ENCODE data around the gene NSRP1. TPM values are rescaled to one million over a fixed set of nuclear protein-coding genes. Genes with fewer than 3 reads are reported as not detected.

NSRP1 gene
- total and polyA plus RNA-seq, 2 of the 13 experiments (the other 11 are each of a cell fraction or from before 2014, with no cell fraction given): 7.0 to 14.3 TPM

- Histone ChIP-seq H3K9ac (ENCODE audit: insufficient read depth, low read depth, low read length) (no peak overlapping the region), H2AFZ (ENCODE audit: low read length) (no peak overlapping the region), H3K27me3 (ENCODE audit: control insufficient read depth in 1 of 2, insufficient read depth in 2 of 2, low read length in 2 of 2) (0 out of 5 replicates have a peak, but pooled peaks cover 0 to 1% of the 10 kb centered on the region in 2 experiments), H3K4me3 (replicated peaks in 1 of 3; ENCODE audit: insufficient read depth in 1 of 3, low read depth in 2 of 3, low read length in 3 of 3) (no peak overlapping the region), H3K36me3 (replicated peaks in 1 of 2; ENCODE audit: control insufficient read depth in 1 of 2, insufficient read depth in 2 of 2, low read length in 2 of 2) (no peaks in the 10 kb centered on the region), H3K4me2 (ENCODE audit: low read depth, low read length) (no peak overlapping the region), H3K27ac (ENCODE audit: extremely low read length, insufficient read depth, low read length) (no peak overlapping the region), H3K9me3 (ENCODE audit: low read length) (no peaks in the 10 kb centered on the region), H3K4me1 (ENCODE audit: insufficient read depth, low read length) (peaks cover 21% of the 10 kb centered on the region), H3K79me2 (ENCODE audit: insufficient read depth, low read length) (no peaks in the 10 kb centered on the region), H4K20me1 (ENCODE audit: insufficient read depth, low read length) (no peaks in the 10 kb centered on the region)
- POLR2A ChIA-PET: interaction anchor here (1.2 to 2.0 kb wide), 4 partner anchors 119 to 373 kb away, joined by 3 to 13 read pairs (median 4); partner anchors contain the start of gene GOSR1
- no TSS peak for BruUV-seq (replicated peaks)
- in situ Hi-C loops (cut with HindIII; ENCODE audit: extremely low pct_ligation_motif_present, low pct_unique_long_range_greater_than_20kb): no loop called here
- intact Hi-C loops (cut with micrococcal nuclease; ENCODE audit: unreplicated experiment): loop anchor here (1.0 to 2.0 kb wide), 3 partner anchors 25 to 233 kb away; no protein-coding TSS in a partner anchor
- 27% methylated on average over 1 of the region's 1 CpG for WGBS (ENCODE audit: low lambda C conversion rate)
- ATAC-seq: no peak
- no peak for DNase-seq (ENCODE audit: low spot score)
- CTCF ChIA-PET (ENCODE audit: low intra/inter-chr PET ratio, low total read pairs): interaction anchor here (0.6 to 2.1 kb wide), 3 partner anchors 21 to 232 kb away, joined by 3 to 15 read pairs (median 7); no protein-coding TSS in a partner anchor
- peak; percentile 15 for FAIRE-seq
- TF ChIP-seq EED (CRISPR knock-in tag; IDR thresholded peaks at IDR 0.05): no peak
- no peak for TF ChIP-seq ZNF746 (CRISPR knock-in tag; IDR thresholded peaks at IDR 0.05)
- no peak for TF ChIP-seq HBP1 (CRISPR knock-in tag; IDR thresholded peaks at IDR 0.05; ENCODE audit: low read depth)
- no peak for TF ChIP-seq ZNF235 (CRISPR knock-in tag; IDR thresholded peaks at IDR 0.05; ENCODE audit: borderline replicate concordance)
- no peak for TF ChIP-seq MAZ (IDR thresholded peaks at IDR 0.05; ENCODE audit: borderline replicate concordance, low read depth, low read length)
- TF ChIP-seq MAZ (CRISPR knock-in tag; IDR thresholded peaks at IDR 0.05; ENCODE audit: low read depth): no peak
- no peak for TF ChIP-seq SNRNP70 (IDR thresholded peaks at IDR 0.05; ENCODE audit: low read depth, low read length)
These were observed 12.7 kb upstream of the NSRP1 start for GRCh38 chr17:30103921-30104320.

All from HepG2 (cell line).